ENCODE data around the gene STAT4.
A peak's percentile ranks its signal among the peaks of the same experiment; 100 is the strongest.

The STAT4 gene

GRCh38 chr2:191083540-191083939, 67.3 kb downstream of the STAT4 start:
- no peak for DNase-seq (ENCODE audit: low spot score)

DNA sequence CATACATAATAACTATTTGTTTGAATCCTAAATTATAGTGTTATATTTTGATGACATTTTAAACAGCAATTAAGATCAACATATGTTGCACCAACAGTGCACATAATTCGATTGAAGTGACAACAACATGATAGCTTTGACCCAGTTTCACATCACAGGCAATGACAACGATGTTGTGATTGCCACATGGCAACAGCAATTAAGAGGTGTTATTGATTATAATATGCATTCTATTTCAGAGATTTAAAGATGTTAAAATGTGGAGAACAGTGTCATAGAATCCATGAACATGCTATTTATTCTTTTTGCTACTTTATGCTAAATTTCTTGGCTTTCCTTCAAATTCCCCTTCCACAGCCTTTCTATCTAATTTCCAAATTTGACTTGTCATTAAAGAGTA, 68.5 kb downstream of the STAT4 start:
- DNase-seq (ENCODE audit: low spot score), result no peak

- DNase-seq (ENCODE audit: low spot score), result no peak
Observed at GRCh38 chr2:191081411-191082155, 69.2 kb downstream of the STAT4 start.

DNA sequence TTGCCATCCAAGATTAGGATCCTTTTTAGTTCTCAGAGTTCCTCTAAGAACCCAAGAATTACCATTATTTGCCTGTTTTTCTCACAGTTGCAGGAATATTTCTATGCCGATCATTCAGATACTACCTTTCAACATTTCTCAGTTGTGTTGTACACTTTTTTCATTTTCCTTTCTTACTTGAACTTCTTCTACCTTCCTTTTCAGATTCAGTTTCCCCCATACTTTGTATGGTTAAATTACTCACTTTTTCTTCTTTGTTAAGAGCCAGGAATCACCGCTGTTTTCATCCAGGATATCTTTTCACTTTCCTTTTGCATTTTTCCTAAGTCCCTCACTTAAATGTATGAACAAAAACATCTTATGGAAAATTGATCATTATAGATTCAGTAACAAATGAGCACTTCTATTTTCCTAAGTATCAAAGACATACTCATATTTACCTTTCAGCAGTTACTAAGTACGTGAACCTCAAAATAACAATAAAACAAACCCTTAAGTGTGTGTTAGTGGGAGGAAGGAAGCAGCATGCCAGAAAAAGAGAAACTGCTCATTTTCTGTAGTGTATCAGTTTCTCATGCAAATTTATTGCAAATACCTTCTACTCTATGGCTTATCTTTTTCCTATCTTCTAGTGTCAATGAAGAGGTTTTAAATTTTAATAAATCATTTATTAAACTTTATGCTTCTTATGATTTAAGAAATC, 72.5 kb downstream of the STAT4 start:
- no peak for DNase-seq (ENCODE audit: low spot score)

GRCh38 chr2:191070276-191070675, 80.5 kb downstream of the STAT4 start:
- no peak for DNase-seq (ENCODE audit: low spot score)

- DNase-seq (ENCODE audit: low spot score), result no peak
Observed at GRCh38 chr2:191069606-191070005, 81.2 kb downstream of the STAT4 start.

DNA sequence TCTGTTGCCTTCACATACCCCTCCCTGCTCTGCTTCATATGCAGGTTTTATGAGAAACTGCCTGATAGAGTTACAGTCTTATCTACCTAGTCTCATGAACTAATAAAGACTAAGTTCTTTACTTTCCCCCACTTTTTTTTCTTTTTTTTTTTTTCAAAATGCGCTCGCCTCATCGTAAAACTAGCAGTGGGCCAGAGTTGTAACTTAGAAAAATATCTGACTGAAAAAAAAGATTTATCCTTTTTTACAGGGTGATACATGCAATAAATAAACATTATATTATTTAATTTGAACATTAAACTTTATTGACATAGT, 83.9 kb downstream of the STAT4 start:
- DNase-seq (ENCODE audit: low spot score), result no peak

DNA sequence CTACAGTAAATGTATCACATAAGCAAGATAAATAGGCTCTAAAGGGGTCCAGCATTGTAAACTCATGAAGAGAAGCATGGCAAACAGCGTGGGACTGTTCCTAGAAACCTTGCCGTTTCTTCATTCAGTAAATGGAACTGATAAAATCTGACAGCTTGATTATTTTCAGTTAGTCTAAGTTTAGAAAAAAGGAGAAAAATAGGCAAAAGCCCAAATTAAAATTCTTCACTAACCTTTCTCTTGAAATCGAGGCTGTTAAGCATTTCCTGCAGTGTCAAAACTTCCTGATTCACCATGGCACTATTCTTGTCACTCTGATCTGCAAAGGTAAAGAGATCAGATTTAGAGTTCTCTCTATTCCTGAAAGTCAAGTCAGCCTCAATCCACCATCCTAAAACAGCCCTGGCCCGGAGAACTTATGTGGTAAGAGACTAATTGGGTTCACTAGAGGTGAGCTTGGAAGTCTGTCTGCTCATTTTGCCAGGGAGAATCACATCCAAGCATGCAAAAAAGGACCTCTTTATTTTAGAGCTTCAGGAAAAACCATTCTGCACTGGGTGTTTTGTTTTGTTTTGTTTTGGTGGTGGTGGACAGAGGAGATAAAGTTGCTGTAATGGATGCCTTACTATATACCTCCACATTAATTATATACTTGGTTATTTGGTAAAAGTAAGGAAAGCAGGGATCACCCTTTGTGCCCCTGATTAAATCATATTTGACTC, 84.4 kb downstream of the STAT4 start:
- no peak for DNase-seq (ENCODE audit: low spot score)

GRCh38 chr2:191065785-191066184, 85.0 kb downstream of the STAT4 start:
- no peak for DNase-seq (ENCODE audit: low spot score)

DNA sequence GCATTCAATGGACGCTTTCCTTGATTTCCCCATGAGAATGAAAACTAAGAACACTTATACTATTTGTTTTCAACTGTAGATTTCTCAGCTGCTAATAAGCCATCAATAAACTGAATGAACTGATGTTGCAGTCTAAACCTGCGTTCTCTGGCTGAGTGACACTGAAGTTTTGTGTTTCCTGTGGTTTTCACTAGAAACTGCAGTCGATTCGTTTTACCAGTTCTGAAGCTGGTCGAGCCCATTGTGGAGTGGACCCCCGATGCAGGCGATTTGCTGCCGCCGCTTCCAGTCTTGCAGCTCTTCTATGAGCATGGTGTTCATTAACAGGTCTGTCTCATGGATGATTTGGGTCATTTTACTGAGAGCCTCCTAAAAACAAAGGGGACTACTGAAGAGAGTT, 86.2 kb downstream of the STAT4 start:
- DNase-seq (ENCODE audit: low spot score), result no peak

DNA sequence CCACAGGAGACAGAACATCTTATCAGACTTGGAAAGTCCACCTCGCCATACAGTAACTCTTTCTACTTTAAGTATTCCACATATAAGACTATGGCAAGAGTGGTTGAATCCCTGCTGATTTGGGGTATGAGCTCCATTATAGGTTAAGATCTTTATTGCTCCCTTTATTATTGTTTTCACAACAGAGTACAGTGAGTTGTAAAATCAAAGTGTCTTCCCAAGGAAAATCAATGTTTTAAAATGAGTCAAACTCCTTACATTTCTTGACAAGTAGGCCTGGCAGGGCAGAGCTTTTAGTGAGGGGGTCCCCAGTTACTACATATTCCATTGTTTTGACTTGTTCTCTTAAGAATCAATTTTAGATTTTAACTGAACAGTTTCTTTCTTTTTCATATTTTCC, 87.2 kb downstream of the STAT4 start:
- DNase-seq (ENCODE audit: low spot score), result no peak

DNA sequence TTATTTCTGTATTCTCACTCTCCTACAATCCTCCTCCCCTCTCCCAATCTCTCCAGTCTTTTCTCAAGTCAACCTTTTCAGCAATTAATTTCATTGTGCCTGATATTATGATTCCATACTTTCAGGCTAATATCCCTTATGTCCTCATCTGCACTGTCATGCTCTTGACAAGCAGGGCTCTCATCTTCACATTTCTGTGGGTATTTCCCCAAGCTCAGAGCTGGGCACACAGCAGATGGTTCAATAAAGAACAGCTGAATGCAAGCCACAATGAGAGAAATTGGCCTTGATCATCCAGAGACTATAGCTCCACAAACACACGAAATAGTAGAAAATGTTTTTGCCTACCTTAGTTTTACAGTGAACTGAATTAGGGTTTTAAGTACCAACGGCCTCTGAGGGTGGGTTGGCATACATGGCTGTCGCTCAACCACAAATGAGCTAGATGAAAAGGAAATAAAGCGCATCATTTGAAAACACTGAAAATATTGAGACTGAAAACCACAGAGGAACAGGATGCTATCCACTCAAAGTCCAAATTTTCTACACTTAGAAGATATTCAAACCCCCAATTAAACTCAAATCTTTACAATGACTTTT, 89.3 kb downstream of the STAT4 start:
- DNase-seq (ENCODE audit: low spot score), result no peak

GRCh38 chr2:191059308-191059707, 91.5 kb downstream of the STAT4 start:
- no peak for DNase-seq (ENCODE audit: low spot score)

- no peak for DNase-seq (ENCODE audit: low spot score)
Observed at GRCh38 chr2:191056228-191056627, 94.6 kb downstream of the STAT4 start.

DNA sequence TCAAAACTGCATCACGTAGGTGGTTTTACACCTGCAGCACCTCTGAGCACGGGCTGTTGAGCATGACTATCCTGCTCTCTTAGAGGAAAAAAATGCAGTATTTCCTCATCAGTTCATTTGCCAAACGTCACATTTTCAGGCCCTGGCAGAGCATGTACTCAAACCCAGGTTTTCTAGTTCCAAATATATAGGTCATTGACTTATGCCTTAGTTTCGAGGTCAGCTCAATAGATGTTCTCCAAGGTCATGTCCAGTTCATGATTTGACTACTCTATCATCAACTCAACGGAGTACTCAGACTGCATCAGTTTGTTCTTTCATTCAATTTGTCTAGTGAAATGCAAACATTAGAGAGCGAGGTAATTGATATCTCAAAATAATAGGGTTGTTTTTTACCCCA, 97.5 kb downstream of the STAT4 start:
- DNase-seq (ENCODE audit: low spot score), result no peak

DNA sequence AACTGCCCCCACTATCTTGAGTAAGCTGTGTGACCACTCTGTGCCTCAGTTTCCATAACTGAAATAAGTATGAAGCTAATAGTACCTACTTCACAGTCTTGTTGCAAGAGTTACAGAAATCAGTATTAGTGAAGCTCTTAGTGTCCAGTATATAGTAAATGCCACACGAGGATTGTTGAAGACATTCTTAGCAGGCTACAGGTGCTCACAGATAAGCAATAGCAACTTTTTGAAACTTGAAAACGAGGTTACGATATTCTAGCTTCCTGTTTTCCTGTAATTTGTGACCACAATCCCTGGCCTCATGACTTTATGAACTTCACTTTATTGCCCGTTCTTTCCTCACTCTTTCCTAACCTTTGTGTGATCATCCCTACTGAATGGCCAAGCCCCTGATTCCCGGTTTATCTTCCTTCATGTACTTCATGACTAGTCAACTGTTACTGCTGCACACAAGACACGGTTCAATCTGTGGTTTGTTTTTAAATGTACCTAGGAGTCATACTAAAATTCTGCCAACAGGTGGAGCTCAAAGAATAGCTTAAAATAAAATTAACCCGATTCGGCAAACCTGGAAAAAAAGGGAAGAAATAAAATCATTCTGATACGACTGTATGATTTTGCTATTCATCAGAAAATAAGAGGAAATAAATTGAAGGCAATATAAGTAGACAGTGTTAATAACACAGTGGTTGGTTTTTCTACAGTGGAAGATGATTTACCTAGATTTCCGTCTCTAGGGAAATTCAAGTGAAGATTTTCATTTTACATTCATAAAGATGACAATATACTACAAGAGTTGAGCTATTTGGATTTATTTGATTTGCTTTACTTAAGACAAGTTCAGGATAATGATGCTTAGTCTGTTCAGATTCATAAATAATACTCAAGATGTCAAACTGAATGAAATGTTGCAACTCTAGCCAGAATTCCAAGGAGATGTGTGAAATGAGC, 98.7 kb downstream of the STAT4 start:
- peak; percentile 48 for DNase-seq (ENCODE audit: low spot score)

GRCh38 chr2:191051177-191051576, 99.6 kb downstream of the STAT4 start:
- DNase-seq (ENCODE audit: low spot score), result no peak

DNA sequence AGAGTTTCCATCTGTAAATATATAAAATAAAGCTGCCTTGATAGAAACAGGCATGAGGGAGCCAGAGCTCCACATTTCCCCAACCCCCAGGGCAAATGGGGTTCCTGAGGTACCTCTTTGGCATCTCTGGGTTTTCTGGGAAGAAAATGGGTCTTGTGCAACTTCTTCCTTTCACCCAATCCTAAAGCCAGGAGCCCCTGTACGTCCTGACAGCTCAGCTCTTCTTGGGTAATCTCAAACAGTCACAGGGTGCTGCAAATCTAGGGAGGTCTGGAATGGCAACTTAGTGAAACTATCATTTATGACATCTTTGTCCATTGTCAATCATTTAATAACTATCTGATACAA, 100.2 kb downstream of the STAT4 start:
- DNase-seq (ENCODE audit: low spot score), result no peak

GRCh38 chr2:191049728-191050639, 100.8 kb downstream of the STAT4 start:
- no peak for DNase-seq (ENCODE audit: low spot score)

DNA sequence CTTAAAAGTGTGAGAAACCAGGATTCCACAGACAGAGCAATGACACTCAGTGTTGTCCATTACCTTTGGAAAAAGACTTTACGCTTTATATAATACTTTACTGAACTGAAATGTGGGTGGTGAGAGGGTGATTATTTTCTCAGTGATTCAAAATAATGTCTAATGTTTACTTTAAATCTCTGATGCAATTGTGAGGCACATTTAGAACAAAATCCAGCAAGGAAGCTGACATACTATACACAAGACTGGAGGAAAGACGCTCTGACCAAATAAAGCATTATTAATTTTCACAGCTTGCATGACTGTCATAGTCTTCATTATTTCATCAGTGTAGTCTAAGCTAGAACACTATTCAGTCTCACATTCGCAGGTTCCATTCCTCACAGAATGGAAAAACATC, 102.7 kb downstream of the STAT4 start:
- no peak for DNase-seq (ENCODE audit: low spot score)

DNA sequence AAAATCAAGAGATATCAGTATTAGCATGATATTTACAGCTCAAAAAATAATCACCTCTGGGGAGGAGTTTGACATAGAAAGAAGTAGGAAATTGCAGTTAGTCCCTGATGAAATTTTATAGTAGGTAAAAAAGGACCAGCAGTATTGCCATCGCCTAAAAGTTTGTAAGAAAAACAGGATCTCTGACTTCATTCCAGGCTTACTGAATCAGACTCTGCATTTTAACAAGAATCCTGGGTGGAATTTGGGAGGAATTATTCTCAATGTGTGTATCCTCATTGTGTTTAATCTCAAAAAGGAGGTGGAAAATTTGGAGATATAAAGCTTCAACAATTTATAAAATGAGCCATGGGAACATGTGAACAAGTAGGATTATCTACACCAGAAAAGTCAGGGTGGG, 105.7 kb downstream of the STAT4 start:
- no peak for DNase-seq (ENCODE audit: low spot score)

All from pons (tissue), 1 donor.